Upper lobe of right lung (tissue), 1 donor: Measurements from ENCODE around the gene FASN. TPM values are rescaled to one million over a fixed set of nuclear protein-coding genes. Genes with fewer than 3 reads are reported as not detected.

Source experiments
- ATAC-seq: fragments of 200-7000 bp; cut with Tn5 transposase; one replicate; pipeline ENCODE4 v1.9.1; 2020; ENCODE audit warnings: mild to moderate bottlenecking, moderate library complexity
- DNase-seq: peaks from one replicate; pipeline ENCODE4 v3.0.0-alpha.2; 2020
- H3K27ac ChIP-seq: fragments of 200-600 bp; one replicate; pipeline ENCODE4 v1.8.0; 2022
- H3K27me3 ChIP-seq: fragments of 200-600 bp; one replicate; pipeline ENCODE4 v1.8.0; 2022; ENCODE audit warnings: mild to moderate bottlenecking
- H3K36me3 ChIP-seq: fragments of 200-600 bp; one replicate; pipeline ENCODE4 v1.8.0; 2022
- H3K4me1 ChIP-seq: fragments of 200-600 bp; one replicate; pipeline ENCODE4 v1.8.0; 2022
- H3K4me3 ChIP-seq: fragments of 200-600 bp; one replicate; pipeline ENCODE4 v1.8.0; 2022; ENCODE audit warnings: mild to moderate bottlenecking
- H3K9me3 ChIP-seq: fragments of 200-600 bp; one replicate; pipeline ENCODE4 v1.8.0; 2022
- intact Hi-C: fragments of 100-400 bp; cut with DNase I; formaldehyde crosslinking; loops from one replicate; pipeline ENCODE4 v1.11.0; 2022
- total RNA-seq: library from RNA; stranded (reverse); fragmentation: NEBNext Ultra II Directional; extraction: Animal tissue kit (Norgen Biotek cat#: 25700); gene quantifications from one replicate; pipeline ENCODE4 v1.2.1, GENCODE V29; 2021
- TF ChIP-seq, protein P1 (sequence below): fragments of 200-600 bp; IDR thresholded peaks from one replicate; pipeline ENCODE4 v1.8.0; 2022; ENCODE audit warnings: antibody characterized with exemption
- donor health status: DM: no; HTN: yes; CAD: no; lungs with severe emphysema.

Gene FASN
- total RNA-seq, 1 donor from 2014 or later: 432 TPM

DNA sequence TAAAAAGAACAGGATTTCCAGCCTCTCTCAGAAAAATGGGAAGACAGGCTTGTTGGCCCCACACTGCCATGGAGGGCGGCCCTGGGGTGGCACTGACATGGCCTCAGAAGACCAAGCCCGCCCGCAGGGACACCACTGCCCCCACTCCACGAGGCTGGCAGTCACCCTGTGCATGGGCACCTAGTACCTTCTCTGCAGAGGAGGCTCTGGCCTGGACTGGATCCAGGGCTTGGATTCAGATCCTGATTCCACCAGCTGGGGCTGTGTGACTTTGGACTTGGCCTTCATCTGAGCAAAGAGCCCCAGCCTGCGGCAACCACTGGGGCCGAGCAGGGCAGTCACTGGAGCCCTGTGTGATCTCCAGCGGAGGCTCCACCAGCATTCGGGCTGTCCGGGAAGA, 16.8 kb upstream of the FASN start:
- H3K4me3 ChIP-seq: no peak overlapping the region
- no peak overlapping the region for H3K27ac ChIP-seq
- ATAC-seq (no peak), DNase-seq (no peak)
- H3K27me3 ChIP-seq: no peaks in the 10 kb centered on the region
- H3K9me3 ChIP-seq: no peaks in the 10 kb centered on the region
- intact Hi-C loops: no loop called here
- no peaks in the 10 kb centered on the region for H3K36me3 ChIP-seq
- peaks cover 3% of the 10 kb centered on the region for H3K4me1 ChIP-seq
- TF ChIP-seq, protein P1, sequence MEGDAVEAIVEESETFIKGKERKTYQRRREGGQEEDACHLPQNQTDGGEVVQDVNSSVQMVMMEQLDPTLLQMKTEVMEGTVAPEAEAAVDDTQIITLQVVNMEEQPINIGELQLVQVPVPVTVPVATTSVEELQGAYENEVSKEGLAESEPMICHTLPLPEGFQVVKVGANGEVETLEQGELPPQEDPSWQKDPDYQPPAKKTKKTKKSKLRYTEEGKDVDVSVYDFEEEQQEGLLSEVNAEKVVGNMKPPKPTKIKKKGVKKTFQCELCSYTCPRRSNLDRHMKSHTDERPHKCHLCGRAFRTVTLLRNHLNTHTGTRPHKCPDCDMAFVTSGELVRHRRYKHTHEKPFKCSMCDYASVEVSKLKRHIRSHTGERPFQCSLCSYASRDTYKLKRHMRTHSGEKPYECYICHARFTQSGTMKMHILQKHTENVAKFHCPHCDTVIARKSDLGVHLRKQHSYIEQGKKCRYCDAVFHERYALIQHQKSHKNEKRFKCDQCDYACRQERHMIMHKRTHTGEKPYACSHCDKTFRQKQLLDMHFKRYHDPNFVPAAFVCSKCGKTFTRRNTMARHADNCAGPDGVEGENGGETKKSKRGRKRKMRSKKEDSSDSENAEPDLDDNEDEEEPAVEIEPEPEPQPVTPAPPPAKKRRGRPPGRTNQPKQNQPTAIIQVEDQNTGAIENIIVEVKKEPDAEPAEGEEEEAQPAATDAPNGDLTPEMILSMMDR: no peak

DNA sequence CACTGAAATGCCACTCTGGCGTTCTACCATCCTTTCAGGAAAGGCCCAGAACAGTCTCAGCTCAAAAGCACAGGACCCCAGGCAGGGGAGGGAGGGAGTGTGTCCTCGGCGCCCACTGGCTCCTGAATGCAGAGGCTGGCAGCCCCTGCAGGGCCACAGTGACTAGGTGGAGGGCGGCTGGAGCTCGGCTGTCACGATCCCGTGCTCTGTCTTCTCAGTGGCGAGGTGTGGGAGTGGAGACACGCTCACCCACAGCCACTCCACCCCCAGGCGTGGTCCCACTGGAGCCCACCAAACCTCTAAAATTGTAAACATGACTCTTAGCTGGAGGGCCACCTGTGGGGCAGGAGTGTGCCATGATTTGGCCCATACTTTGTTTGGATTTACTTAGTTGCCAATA, 16.4 kb upstream of the FASN start:
- TF ChIP-seq, protein P1: no peak
- Histone ChIP-seq H3K27ac (no peak overlapping the region), H3K27me3 (no peaks in the 10 kb centered on the region), H3K9me3 (no peaks in the 10 kb centered on the region), H3K4me3 (no peak overlapping the region), H3K4me1 (peaks cover 3% of the 10 kb centered on the region), H3K36me3 (no peaks in the 10 kb centered on the region)
- ATAC-seq (no peak), DNase-seq (no peak)
- intact Hi-C loops: no loop called here

DNA sequence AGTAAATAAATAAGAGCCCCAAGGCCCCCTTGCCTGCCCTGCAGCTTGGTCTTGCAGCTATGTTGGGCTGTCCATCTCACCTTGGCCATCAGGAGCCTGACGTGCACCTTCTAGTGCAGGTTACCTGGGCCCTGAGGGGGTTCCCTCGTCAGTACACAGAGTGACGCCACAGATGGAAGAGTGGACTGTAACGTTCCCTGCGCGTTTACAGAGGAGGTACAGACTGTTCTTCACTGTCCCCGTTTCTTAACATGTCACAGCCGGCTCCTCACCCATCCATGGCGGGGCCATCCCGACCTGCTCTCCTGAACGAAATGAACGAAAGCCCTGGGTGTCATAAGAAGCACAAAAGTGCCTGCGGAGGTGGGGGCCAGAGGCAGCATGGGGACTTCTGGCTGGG, 15.9 kb upstream of the FASN start:
- ATAC-seq (no peak), DNase-seq (no peak)
- H3K27ac ChIP-seq: no peak overlapping the region
- H3K36me3 ChIP-seq: no peaks in the 10 kb centered on the region
- intact Hi-C loops: no loop called here
- peaks cover 3% of the 10 kb centered on the region for H3K4me1 ChIP-seq
- TF ChIP-seq, protein P1: no peak
- H3K4me3 ChIP-seq: no peak overlapping the region
- no peaks in the 10 kb centered on the region for H3K9me3 ChIP-seq
- no peaks in the 10 kb centered on the region for H3K27me3 ChIP-seq

DNA sequence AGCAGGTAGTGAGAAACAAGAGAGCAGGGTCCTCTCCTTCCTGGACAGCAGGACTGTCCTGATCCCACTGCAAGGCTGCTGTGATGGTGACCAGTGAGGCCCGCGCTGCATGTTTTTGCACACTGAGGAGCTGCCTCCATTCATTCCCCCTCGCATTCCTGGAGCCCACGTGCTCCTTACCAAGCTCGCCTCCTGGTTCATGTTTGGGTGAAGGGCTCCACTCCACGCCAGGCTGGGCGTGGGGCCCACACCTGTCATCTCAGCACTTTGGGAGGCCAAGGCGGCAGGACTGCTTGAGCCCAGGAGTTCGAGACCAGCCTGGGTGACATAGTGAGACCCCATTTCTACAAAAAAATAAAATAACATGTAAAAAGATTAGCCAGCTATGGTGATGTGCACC, 15.4 kb upstream of the FASN start:
- Histone ChIP-seq H3K27ac (peak overlapping the region; percentile 71), H3K4me3 (no peak overlapping the region), H3K4me1 (peaks cover 3% of the 10 kb centered on the region), H3K36me3 (no peaks in the 10 kb centered on the region), H3K27me3 (no peaks in the 10 kb centered on the region), H3K9me3 (no peaks in the 10 kb centered on the region)
- DNase-seq (no peak), ATAC-seq (peak; percentile 47)
- intact Hi-C loops: no loop called here
- TF ChIP-seq, protein P1: no peak

DNA sequence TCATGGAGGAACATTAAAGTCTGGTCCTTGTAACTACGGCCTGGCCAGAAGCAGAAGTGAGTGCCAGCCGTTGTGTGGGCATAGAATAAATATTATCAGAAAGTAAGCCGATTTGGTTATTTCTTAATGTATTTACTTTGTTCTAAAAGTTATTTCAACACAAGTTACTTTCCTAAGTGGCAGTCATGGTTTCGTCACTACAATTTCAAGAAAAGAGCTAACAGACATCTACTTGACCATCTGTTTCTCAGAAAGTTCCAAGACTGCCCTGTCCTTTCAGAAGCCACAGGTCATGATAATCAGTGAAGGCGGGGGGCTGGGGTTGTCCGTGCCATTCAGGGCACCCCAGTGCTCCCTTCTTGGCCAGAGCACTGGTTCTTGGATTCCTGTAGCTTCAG, 14.9 kb upstream of the FASN start:
- ATAC-seq: peak; percentile 58

More for the DNA sequence above, 14.9 kb upstream of the FASN start:
- H3K4me1 ChIP-seq: peaks cover 9% of the 10 kb centered on the region
- no peaks in the 10 kb centered on the region for H3K27me3 ChIP-seq
- H3K36me3 ChIP-seq: no peaks in the 10 kb centered on the region
- DNase-seq: no peak
- intact Hi-C loops: no loop called here
- H3K4me3 ChIP-seq: peak overlapping the region; percentile 27
- TF ChIP-seq, protein P1: no peak
- H3K27ac ChIP-seq: peak overlapping the region; percentile 71
- H3K9me3 ChIP-seq: no peaks in the 10 kb centered on the region
